GM19372 (cell line): ENCODE data around the gene CHST7.

Experiments used
- ATAC-seq: cut with Tn5 transposase; IDR thresholded peaks from one replicate; pipeline ENCODE4 v1.9.1; 2021; ENCODE audit warnings: mild to moderate bottlenecking, low read depth, moderate library complexity; ENCODE audit not compliant: unreplicated experiment

The CHST7 gene

DNA sequence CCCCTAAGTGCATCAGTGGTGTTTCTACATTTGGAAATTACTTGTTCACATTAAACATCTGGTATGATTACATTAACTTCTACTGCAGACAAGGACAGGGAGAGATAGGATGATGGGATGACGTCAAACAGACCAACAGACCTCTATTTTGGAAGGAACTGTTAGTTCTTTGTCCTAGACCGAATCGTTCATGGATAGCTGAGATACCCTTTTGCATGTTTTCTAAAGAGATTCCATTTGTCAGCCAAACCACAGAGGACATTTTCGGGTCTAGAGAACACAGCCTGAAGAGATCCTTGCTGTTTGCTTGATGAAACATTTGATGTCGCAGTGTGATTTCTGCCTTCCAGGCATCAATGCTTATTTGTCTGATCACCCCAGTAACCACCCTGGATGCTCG, 27.7 kb downstream of the CHST7 start:
- ATAC-seq, result no peak

DNA sequence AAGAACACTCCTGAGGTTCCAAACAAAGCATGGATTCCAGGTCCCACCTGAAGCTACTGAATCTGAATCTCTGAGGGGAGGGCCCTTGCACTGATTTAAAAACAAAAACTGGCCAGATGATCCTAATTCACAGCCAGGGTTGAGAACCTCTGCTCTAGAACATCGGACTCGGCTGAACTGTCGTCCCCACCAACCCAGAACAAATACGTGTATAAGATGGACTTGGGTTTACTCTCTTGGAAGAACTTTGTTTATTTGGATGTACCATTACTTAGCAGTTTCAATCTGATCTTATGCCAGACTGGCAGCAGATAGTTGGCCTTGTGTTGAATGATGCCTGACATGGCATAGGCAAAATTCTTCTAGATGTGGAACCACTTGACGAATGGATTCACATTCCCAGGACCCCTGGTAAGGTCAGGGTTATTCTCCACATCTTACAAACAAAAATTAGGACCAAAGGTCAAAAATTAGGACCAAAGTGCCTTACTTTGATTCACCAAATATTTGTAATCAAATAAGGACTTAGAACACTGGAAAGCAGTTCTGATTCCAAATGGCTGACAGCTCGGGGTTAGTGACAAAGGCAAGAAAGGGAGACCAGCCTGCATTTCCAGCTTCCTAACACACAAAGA, 29.0 kb downstream of the CHST7 start:
- no peak for ATAC-seq

DNA sequence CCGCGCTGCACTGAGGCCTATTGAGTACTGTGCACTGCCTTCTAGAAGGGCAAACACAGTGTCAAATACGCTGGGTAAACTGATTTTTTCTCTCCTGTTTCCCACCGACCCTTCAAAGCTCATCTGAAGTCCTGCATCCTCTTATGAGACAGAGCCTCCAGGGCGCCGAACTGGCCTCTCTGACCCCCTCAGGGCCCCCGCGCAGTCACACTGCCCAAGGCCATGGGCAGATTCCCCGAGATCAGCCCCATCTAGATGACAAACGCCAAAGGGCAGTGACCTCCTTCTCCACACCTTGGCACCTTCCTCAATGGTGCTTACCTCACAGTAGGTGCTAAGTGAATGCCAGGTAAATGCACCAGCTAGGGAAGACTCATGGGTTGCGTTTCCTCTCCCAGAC, 34.4 kb downstream of the CHST7 start:
- no peak for ATAC-seq

DNA sequence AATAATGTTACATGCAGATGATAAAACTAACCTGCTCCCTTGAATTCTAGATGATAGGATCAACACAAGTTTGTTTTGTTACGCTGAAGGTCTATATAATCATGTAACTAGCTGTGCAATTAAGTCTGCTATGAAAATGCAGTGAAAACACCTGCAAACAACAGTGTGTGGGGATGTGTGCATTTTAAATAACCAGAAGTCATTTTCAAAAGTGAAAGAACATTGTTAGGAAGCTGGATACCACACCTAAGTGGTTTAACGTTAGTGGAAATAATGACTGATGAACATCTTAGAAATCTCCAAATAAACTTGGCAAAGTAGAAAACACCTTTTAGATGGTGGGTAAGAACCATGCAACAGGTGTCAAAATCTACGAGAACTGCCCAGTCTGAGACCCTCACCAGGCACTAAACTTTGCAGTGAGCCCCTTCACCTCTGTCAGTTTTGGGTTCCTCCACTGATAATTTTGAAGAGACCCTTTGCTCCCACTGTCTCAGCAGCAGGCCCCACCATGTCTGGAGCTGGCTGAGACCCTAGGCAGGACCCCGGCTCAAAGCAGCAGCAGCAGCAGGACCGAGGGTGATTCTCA, 36.6 kb downstream of the CHST7 start:
- no peak for ATAC-seq

DNA sequence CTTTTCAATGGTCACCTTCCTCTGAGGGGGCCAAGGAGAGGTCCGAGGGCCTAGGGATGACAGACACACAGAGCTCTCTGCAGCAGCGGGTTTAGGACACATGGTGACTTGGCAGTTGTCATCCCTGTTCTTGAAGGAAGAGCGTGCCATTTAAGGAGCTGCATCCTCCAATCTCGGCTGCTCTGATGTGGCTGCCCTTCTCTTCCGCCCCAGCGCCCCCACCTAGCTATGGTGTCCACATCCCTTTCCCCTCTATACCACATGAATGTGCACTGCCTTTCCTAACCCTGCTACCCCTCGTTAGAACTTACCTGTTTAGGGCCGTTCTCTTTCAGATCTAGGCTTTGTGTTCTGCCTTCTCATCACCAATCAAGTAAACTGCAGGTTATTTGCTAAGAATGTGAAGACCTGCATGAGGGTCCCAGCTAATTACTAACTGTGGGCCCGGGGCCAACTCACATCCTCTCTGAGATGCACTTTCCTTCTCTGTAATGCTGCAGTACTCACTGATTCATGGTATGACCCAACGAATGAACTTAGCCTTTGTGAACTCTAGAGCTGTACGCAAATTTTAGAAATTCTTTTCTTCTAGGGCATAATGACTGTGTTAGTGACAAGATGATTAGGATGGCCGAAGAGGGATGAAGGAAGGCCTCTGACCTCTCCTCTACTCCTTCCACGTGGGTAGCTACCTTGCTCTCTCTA, 38.2 kb downstream of the CHST7 start:
- no peak for ATAC-seq

DNA sequence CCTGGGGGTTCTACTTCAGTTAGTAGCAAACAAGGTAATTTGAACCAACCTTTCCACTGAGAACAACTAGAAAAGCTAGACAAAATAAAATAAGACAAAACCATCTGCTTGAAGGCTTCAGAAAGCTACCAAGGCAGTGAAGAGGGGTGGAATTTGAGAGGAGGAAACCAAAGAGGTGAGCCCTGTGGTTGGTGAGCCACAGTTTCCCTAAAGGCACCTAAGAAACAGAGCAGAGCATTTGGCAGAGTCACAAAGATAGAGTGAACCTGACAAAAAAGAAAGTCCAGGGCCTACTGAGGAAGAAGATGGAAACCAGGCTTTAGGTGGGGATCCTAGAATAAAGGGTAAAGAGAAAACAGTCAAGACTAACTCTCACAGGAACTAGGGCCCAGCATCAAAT, 44.3 kb downstream of the CHST7 start:
- no peak for ATAC-seq

DNA sequence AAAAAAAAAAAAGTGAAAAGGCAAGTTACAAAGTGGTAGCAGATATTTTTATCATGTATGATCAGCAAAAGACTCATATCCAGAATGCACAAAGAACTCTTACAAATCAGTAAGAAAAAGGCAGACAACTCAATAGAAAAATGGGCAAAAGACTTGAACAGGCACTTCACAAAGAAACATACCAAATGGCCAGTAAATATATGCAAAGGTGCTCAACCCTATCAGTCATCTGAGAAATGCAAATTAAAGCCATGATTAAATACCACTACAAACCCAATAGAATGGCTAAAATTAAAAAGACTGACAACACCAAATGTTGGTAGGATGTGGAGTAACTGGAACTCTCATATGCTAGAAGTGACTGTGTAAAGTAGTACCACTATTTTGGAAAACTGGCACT, 45.4 kb downstream of the CHST7 start:
- no peak for ATAC-seq

DNA sequence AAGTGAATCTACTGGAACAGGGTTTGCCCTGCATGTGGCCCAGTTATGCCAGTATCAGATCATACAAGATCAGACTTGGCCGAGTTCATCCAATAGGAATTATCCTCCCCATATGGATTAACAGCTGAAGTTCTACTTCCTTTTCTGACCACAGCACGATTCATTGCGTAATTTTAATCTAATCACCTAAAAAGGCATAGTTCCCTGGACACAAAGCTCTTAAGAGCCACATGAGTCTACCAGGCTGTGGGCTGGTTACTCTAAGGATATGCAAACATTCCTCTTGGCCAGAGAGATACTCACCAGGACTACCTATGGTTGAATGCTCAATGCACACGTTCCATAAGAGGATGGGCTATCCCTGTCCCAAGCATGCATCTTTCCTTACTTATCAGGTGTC, 46.9 kb downstream of the CHST7 start:
- no peak for ATAC-seq

DNA sequence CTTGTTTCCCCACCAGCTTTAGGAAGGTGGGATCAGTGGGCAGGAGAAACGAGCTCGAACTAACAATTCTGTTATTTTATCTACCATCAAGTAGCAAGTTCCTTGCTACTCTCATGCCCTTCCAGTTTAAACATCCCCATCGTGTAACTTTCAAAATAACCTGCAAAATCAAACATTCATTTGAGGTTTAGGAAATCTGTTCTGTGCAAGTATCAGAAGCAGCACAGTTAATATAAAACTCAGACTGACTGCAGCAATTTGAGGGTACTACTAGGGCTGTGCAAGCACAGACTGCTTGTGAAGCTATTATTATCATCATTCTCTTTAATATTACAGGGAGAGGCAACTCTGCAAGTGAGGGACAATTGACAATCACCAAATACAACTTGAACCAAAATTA, 48.0 kb downstream of the CHST7 start:
- no peak for ATAC-seq

DNA sequence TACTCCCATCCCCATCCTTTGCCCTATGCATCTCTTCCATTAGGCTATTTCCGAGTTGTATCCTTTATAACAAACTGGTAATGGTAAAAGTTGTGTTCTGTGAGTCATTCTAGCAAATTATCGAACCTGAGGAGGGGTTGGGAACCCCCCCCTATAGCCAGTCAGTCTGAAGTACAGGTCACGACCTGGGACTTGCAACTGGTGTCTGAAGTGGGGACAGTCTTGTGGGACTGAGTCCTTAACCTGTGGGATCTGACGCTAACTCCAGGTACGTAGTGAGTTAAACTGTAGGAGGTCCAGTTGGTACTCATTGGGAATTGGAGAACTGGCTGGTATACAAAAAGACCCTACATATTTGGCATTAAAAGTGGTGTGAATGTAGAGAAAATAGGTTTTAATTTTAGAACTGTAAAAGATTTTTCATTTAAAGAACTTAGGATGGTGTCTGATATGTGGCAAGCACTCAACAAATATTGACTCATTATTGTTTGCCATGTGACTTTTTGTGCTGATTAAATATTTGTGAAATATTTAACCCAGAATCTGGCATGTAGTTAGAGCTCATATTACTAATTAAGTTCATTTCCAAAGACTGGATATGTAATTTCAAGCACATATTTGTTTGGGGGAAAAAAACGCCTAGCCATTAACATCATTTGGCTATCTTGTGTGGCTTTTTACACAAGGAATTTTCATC, 50.7 kb downstream of the CHST7 start:
- ATAC-seq, result no peak

DNA sequence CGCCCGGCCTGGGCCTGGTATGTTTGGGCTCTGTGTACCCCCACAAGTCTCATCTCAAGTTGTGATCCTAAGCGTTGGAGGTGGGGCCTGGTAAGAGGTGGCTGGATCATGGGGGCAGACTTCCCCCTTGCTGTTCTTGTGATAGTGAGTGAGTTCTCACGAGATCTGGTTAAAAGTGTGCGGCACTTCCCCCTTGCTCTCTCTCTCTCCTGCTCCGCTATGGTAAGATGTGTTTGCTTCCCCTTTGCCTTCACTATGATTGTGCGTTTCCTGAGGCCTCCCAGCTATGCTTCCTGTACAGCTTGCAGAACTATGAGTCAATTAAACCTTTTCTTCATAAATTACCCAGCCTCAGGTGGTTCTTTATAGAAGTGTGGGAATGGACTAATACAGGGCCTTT, 53.0 kb downstream of the CHST7 start:
- no peak for ATAC-seq

DNA sequence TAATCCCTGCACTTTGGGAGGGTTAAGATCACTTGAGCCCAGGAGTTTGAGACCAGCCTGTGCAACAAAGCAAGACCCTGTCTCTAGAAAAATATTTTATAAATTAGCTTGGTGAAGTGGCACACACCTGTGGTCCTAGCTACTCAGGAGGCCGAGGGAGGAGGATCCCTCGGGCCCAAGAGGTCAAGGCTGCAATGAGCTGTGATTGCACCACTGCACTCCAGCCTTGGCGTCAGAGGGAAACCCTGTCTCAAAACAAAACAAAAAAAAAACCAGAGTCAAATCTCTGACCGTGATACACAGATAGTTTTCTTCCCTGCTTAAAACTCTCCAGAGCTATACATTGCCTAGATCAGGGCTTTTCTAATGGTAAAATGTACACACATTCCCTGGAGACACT, 53.5 kb downstream of the CHST7 start:
- no peak for ATAC-seq

DNA sequence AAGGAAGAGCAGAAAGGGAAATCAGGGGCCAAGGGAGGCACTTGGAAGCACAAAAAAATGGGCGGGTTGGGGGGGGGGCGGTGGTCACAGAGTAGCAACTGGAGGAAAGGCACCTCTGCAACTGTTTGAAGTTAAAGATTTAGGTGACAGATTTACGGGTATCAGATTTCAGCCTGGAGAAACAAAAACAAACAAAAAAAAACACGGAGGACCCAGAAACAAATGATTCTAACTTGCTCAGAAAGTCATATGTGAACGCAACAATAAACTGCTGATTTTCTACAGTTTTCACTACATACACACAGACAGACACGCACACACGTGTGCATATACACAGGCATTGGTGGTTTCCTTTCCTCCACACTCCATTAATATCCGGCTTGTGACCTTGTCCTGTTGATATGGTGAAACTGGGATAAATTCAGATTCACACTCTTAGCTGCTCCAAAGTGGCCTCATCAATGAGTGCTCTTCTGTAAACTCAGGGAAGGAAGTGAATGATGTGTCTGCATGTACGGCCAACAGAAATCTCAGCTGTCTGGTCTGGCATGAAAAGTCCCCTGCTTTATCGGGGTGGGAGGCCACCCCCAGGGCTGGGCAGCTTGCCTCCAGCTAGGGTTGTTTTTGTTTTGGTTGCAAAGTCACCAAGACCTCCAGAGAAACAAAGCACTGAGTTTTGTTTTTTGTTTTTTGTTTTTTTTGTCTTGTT, 54.3 kb downstream of the CHST7 start:
- ATAC-seq, result peak; percentile 15

DNA sequence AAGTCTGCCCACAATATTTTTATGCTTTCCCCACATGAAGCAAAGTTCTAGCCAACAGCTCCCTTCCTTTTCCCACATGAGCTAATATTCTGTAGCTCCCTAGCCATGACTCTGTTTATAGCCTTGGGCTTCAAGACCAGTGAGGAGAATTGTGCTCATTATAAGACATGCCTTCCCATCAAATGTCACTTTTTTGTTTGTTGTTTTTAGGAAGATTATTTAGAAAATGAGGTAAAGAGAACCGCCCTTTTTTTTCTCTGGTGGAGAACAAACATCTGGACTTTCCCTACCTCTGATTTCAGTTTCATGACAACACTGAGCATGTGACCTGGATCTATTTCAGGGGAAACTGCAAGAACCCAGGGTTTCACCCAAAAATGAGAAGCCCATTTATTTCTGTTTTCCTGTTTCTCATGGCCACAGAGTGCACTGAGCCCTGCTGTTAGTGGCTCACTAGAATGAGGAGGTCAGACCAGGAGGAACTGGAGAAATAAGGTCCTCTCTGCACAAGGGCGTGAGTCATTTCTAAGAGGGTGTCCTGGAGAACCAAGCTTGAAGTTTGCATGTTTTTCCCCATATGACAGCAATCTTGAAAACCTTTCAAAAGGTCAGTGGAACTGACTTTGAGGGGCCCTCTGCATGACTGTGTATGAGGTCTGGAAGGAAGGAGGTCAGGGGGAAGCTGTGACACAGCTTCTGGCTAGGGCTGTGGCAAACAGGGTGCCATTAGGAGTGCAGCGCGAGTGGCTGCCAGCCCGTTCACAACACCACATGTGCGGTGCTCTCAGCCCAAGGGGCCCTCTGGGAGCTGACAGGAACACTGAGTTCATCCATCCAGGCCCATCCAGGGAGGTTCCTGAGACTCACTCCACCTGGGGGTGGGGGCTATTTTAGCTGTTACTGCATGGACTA, 55.2 kb downstream of the CHST7 start:
- ATAC-seq, result peak; percentile 69

DNA sequence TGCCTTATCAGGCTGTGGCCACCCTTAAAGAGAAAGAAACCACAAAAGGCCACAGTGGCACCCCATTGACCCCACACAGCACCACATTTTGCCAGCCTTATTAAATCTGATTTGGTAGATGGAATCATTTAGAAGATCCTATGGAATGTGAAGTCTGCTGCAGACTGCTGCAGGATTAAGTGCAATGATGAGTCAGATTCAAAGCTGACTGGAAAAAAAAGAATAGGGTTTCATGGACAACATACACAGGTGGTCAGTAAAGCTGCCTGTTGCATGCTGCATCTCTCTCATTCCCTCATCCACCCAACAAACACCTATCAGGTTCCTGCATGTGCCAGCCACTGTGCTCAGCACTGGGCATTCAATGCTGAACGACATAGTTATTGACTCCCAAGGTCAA, 56.6 kb downstream of the CHST7 start:
- ATAC-seq, result no peak

DNA sequence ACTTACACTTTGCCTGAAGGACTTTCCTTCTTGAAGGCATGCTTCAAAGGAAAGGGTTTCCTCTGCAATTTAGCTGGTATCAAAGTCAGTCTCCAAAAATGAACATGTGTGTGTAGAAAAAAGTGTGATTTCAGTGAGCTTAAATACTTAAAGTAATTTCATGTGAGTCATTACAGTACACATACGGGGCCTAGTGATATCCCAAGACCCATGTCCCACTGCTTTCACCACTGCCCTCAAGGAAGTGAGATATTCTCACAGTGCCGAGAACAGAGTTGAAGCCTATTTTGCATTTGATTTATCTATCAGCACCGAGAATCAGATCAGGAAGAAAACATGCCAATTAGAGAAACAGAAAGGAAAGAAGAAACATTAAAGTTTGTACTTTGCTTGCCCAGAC, 61.0 kb downstream of the CHST7 start:
- ATAC-seq, result no peak

DNA sequence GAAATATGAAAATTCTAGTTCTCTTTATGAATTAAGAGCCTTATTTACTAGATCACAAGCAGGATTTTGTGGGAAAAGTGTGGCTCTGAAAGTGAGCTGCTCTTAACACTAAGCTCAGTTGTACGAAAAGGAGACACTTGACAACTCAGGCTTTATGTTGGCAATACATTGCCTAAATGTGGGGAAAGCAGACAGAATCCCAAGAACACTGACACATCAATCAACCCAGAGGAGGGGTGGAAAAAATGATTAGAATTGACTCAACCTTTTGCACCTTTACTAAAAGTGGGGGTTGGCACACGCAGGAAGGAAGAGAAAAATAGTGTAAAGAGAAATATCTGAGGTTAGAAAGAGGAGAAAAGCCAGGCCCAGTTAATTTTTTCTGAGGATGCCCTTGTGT, 61.6 kb downstream of the CHST7 start:
- ATAC-seq, result no peak

DNA sequence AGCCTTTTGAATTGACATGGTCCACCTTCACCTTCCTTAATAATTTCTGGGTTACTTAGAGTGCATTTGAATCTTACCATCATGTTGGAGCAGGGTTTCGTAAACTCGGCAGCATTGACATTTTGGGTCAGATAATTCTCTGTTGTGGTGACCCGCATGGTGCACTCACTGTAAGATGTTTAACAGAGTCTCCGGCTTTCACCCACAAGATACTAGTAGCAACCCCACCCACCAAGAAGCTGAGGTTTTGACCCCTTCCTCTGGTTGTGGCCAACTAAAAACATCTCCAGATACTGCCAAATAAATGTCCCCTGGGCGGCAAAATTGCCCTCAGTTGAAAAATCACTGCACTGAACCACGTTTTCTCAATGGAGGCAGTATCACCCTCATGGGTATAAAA, 62.7 kb downstream of the CHST7 start:
- ATAC-seq, result no peak

DNA sequence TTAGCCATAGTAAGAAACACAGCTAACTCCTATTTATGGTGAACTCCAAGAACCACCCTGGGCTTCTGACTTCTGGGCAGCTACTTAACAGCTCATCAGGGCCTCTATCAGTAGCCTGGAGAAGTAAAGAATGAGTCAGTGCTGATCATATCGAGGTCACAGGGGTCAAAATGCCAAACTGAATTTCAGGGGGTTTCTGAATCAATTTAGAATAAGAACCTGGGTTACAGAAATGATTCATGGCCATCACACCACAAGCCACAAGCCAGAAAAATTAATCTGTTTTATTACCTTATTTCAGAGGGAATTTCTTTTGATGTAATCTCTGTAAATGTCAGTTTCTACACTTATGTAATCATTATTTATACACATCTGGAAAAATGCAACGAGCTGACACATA, 64.4 kb downstream of the CHST7 start:
- no peak for ATAC-seq

DNA sequence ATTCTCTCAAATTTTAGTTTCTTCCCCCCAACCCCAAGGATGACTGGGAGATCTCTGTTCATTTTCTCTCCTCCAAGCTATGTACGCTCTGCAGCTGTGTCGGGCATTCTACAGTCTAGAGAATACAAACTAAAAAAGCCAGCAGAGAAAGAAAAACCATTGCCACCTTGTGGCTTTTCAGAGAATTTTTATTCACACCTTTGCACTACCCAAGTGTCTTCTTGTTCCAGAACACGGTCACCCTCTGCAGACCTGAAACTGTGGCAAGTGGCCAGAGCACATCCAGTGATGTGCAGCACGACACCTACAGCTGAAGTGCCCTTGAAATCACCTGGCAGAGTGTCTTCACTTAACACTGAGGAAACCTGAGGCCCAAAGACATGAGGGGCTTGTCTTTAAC, 68.6 kb downstream of the CHST7 start:
- ATAC-seq, result no peak
